Keratinocyte (primary cell): Measurements from ENCODE around the gene SVOPL. TPM values are rescaled to one million over a fixed set of nuclear protein-coding genes. Genes with fewer than 3 reads are reported as not detected.
"Not testable (repeated sequence)": the region's sequence is repeated elsewhere in the genome, so short reads cannot be mapped to it uniquely, and the experiment has no call there.

ENCODE experiments used
- DNase-seq: peaks from one replicate; pipeline ENCODE4 v3.0.0-alpha.2; 2011; ENCODE audit warnings: low read depth, missing footprints, low spot score
- FAIRE-seq: peaks from 2 replicates; lab custom pipeline; 2011; peaks lifted over from hg19 to GRCh38; lab: Jason Lieb, UNC
- H2AFZ ChIP-seq: 2 replicates; pipeline ENCODE4 v1.6.0; 2012; ENCODE audit warnings: low read length, control low read depth, inconsistent platforms; ENCODE audit not compliant: control insufficient read depth
- H3K27ac ChIP-seq: 2 replicates; pipeline ENCODE4 v1.5.1; 2011; ENCODE audit warnings: low read length; ENCODE audit not compliant: control insufficient read depth, insufficient read depth
- H3K27me3 ChIP-seq: 3 replicates; pipeline ENCODE4 v1.6.0; 2011; ENCODE audit warnings: low read length; ENCODE audit not compliant: control insufficient read depth, insufficient read depth; ENCODE audit errors: extremely low read depth
- H3K36me3 ChIP-seq, 2 experiments: 2 replicates in 1 of 2; 3 replicates in 1 of 2; pipeline ENCODE4 v1.5.1; 2011; ENCODE audit warnings: low read length in 2 of 2, mild to moderate bottlenecking in 1 of 2; ENCODE audit not compliant: control insufficient read depth in 2 of 2, insufficient read depth in 2 of 2; ENCODE audit errors: extremely low read depth in 1 of 2
- H3K4me1 ChIP-seq: 3 replicates; pipeline ENCODE4 v1.5.1; 2011; ENCODE audit warnings: low read length; ENCODE audit not compliant: control insufficient read depth, insufficient read depth; ENCODE audit errors: extremely low read depth
- H3K4me2 ChIP-seq: 3 replicates; pipeline ENCODE4 v1.6.0; 2011; ENCODE audit warnings: low read depth, low read length; ENCODE audit not compliant: control insufficient read depth, insufficient read depth; ENCODE audit errors: extremely low read depth
- H3K4me3 ChIP-seq, 3 experiments: fragments of 200-600 bp in 1 of 3; sonication (generic) in 1 of 3; 2 replicates in 2 of 3; 3 replicates in 1 of 3; pipeline ENCODE4 v1.5.1; 2011 to 2016; ENCODE audit warnings: low read length in 3 of 3, mild to moderate bottlenecking in 3 of 3, control low read depth in 2 of 3, inconsistent platforms in 1 of 3, low read depth in 1 of 3, mixed read lengths in 1 of 3, mixed run types in 1 of 3, moderate library complexity in 1 of 3; ENCODE audit not compliant: control insufficient read depth in 2 of 3, insufficient read depth in 2 of 3; ENCODE audit errors: extremely low read depth in 1 of 3
- H3K79me2 ChIP-seq: 2 replicates; pipeline ENCODE4 v1.6.0; 2012; ENCODE audit warnings: low read length; ENCODE audit not compliant: control insufficient read depth, insufficient read depth
- H3K9ac ChIP-seq: 3 replicates; pipeline ENCODE4 v1.6.0; 2011; ENCODE audit warnings: low read length; ENCODE audit not compliant: control insufficient read depth, insufficient read depth; ENCODE audit errors: extremely low read depth
- H3K9me1 ChIP-seq: 3 replicates; pipeline ENCODE4 v1.6.0; 2011; ENCODE audit warnings: low read length; ENCODE audit not compliant: control insufficient read depth, insufficient read depth; ENCODE audit errors: extremely low read depth
- H3K9me3 ChIP-seq: 2 replicates; pipeline ENCODE4 v1.5.1; 2012; ENCODE audit warnings: low read depth, low read length; ENCODE audit not compliant: control insufficient read depth
- H4K20me1 ChIP-seq: 3 replicates; pipeline ENCODE4 v1.6.0; 2011; ENCODE audit warnings: low read length; ENCODE audit not compliant: control insufficient read depth, insufficient read depth; ENCODE audit errors: extremely low read depth
- EZH2 ChIP-seq: IDR thresholded peaks from one replicate; pipeline ENCODE4 v1.6.1; 2012; ENCODE audit warnings: inconsistent platforms, mild to moderate bottlenecking, low read length, moderate library complexity
- dilution Hi-C: fragments of 300-500 bp; cut with MboI; formaldehyde crosslinking; loops from one replicate; pipeline ENCODE4 v1.7.0; 2020; ENCODE audit warnings: low sequenced_read_pairs; ENCODE audit not compliant: extremely low pct_ligation_motif_present
- polyA plus RNA-seq, 5 experiments: library from polyadenylated mRNA; depleted of rRNA in 3 of 5; stranded (reverse) in 3 of 5; stranded (forward) in 1 of 5; unstranded in 1 of 5; fragments of >200 nt; gene quantifications; 1 replicate in 1 of 5; 2 replicates in 3 of 5; 3 replicates in 1 of 5; pipeline versions ENCODE4 v1.2.1 to v1.2.3, GENCODE V29; 2011 to 2012; ENCODE audit warnings: missing spikeins in 2 of 5, low read depth in 1 of 5, low replicate concordance in 1 of 5
- TF ChIP-seq, protein P1 (sequence below), 3 experiments: IDR thresholded peaks in 1 of 3; conservative IDR thresholded peaks in 1 of 3; optimal IDR thresholded peaks in 1 of 3; 2 replicates in 2 of 3; 3 replicates in 1 of 3; pipeline versions ENCODE3 to v1.5.1; 2011; ENCODE audit warnings: low read length in 3 of 3, mild to moderate bottlenecking in 3 of 3, moderate library complexity in 2 of 3, control low read depth in 1 of 3, inconsistent platforms in 1 of 3; ENCODE audit not compliant: insufficient read depth in 2 of 3; ENCODE audit errors: extremely low read depth in 1 of 3

Gene SVOPL
- polyA plus RNA-seq, 1 donor (not counting 4 experiments of a cell fraction or from before 2014, with no cell fraction given): not detected

- Histone ChIP-seq H3K79me2 (no peaks in the 10 kb centered on the region), H3K9ac (no peak overlapping the region), H3K9me1 (no peaks in the 10 kb centered on the region), H3K4me3 (no peak overlapping the region), H4K20me1 (no peaks in the 10 kb centered on the region), H3K4me1 (no peaks in the 10 kb centered on the region), H3K27ac (no peak overlapping the region), H3K4me2 (no peak overlapping the region), H3K27me3 (no peaks in the 10 kb centered on the region), H3K9me3 (no peaks in the 10 kb centered on the region), H2AFZ (no peak overlapping the region), H3K36me3 (no peaks in the 10 kb centered on the region)
- dilution Hi-C loops: no loop called here
- FAIRE-seq (no peak), DNase-seq (no peak)
- TF ChIP-seq, protein P1, sequence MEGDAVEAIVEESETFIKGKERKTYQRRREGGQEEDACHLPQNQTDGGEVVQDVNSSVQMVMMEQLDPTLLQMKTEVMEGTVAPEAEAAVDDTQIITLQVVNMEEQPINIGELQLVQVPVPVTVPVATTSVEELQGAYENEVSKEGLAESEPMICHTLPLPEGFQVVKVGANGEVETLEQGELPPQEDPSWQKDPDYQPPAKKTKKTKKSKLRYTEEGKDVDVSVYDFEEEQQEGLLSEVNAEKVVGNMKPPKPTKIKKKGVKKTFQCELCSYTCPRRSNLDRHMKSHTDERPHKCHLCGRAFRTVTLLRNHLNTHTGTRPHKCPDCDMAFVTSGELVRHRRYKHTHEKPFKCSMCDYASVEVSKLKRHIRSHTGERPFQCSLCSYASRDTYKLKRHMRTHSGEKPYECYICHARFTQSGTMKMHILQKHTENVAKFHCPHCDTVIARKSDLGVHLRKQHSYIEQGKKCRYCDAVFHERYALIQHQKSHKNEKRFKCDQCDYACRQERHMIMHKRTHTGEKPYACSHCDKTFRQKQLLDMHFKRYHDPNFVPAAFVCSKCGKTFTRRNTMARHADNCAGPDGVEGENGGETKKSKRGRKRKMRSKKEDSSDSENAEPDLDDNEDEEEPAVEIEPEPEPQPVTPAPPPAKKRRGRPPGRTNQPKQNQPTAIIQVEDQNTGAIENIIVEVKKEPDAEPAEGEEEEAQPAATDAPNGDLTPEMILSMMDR (optimal IDR thresholded peaks at IDR 0.05 in 1 of 3, IDR thresholded peaks at IDR 0.05 in 1 of 3, conservative IDR thresholded peaks at IDR 0.05 in 1 of 3; ENCODE audit: extremely low read depth in 1 of 3, insufficient read depth in 2 of 3, low read length in 3 of 3): no peak
- no peak for TF ChIP-seq EZH2
Observed at GRCh38 chr7:138735399-138735798, 34.2 kb upstream of the SVOPL start.

GRCh38 chr7:138731733-138732132, 30.6 kb upstream of the SVOPL start:
- FAIRE-seq, dilution Hi-C loops: not testable (repeated sequence)

GRCh38 chr7:138729444-138729843, 28.3 kb upstream of the SVOPL start:
- Histone ChIP-seq H2AFZ (no peak overlapping the region), H3K79me2 (no peaks in the 10 kb centered on the region), H3K9ac (no peak overlapping the region), H3K27ac (no peak overlapping the region), H3K9me3 (no peaks in the 10 kb centered on the region), H3K36me3 (no peaks in the 10 kb centered on the region), H4K20me1 (no peaks in the 10 kb centered on the region), H3K4me3 (no peak overlapping the region), H3K27me3 (no peaks in the 10 kb centered on the region), H3K4me2 (no peak overlapping the region), H3K9me1 (no peaks in the 10 kb centered on the region), H3K4me1 (no peaks in the 10 kb centered on the region)
- dilution Hi-C loops: no loop called here
- DNase-seq: no peak
- no peak for TF ChIP-seq EZH2
- TF ChIP-seq, protein P1 (optimal IDR thresholded peaks at IDR 0.05 in 1 of 3, IDR thresholded peaks at IDR 0.05 in 1 of 3, conservative IDR thresholded peaks at IDR 0.05 in 1 of 3; ENCODE audit: extremely low read depth in 1 of 3, insufficient read depth in 2 of 3, low read length in 3 of 3): no peak
- no peak for FAIRE-seq

More at GRCh38 chr7:138731733-138732132, 30.6 kb upstream of the SVOPL start:
- H3K27me3 ChIP-seq, H3K36me3 ChIP-seq, H3K79me2 ChIP-seq, H3K9me3 ChIP-seq, H3K9me1 ChIP-seq, DNase-seq, H2AFZ ChIP-seq, H3K27ac ChIP-seq, H3K4me3 ChIP-seq, H3K9ac ChIP-seq, H3K4me2 ChIP-seq, H3K4me1 ChIP-seq, H4K20me1 ChIP-seq: not testable (repeated sequence)
